Left ventricle myocardium inferior (tissue), 1 donor: ENCODE results near the gene TSPAN9. TPM values are rescaled to one million over a fixed set of nuclear protein-coding genes. Genes with fewer than 3 reads are reported as not detected.

Source experiments
- DNase-seq: peaks from one replicate; pipeline ENCODE4 v3.0.0-alpha.2; 2020
- H3K27ac ChIP-seq: fragments of 200-600 bp; replicated peaks from 2 replicates; pipeline ENCODE4 v1.8.0; 2021
- H3K27me3 ChIP-seq: fragments of 200-600 bp; 2 replicates; pipeline ENCODE4 v1.8.0; 2021; ENCODE audit warnings: low read depth
- H3K36me3 ChIP-seq: fragments of 200-600 bp; 2 replicates; pipeline ENCODE4 v1.8.0; 2021
- H3K4me1 ChIP-seq: fragments of 200-600 bp; 2 replicates; pipeline ENCODE4 v1.8.0; 2021
- H3K4me3 ChIP-seq: fragments of 200-600 bp; 2 replicates; pipeline ENCODE4 v1.8.0; 2021; ENCODE audit warnings: mild to moderate bottlenecking, moderate library complexity
- H3K9me3 ChIP-seq: fragments of 200-600 bp; replicated peaks from 2 replicates; pipeline ENCODE4 v1.8.0; 2021
- intact Hi-C: fragments of 100-400 bp; cut with micrococcal nuclease; formaldehyde crosslinking; loops from one replicate; pipeline ENCODE4 v1.11.0; 2022
- total RNA-seq: library from RNA; stranded (reverse); fragmentation: NEBNext Ultra II Directional; extraction: Animal tissue kit (Norgen Biotek cat#: 25700); gene quantifications from one replicate; pipeline ENCODE4 v1.2.1, GENCODE V29; 2021
- TF ChIP-seq, protein P1 (sequence below): fragments of 200-600 bp; IDR thresholded peaks from 2 replicates; pipeline ENCODE4 v1.8.0; 2021; ENCODE audit warnings: antibody characterized with exemption, mild to moderate bottlenecking, borderline replicate concordance
- donor health status: DM: no; HTN: yes; CAD: no; lungs with severe emphysema.

The TSPAN9 gene
- total RNA-seq, 1 donor from 2014 or later, result 305 TPM

DNA sequence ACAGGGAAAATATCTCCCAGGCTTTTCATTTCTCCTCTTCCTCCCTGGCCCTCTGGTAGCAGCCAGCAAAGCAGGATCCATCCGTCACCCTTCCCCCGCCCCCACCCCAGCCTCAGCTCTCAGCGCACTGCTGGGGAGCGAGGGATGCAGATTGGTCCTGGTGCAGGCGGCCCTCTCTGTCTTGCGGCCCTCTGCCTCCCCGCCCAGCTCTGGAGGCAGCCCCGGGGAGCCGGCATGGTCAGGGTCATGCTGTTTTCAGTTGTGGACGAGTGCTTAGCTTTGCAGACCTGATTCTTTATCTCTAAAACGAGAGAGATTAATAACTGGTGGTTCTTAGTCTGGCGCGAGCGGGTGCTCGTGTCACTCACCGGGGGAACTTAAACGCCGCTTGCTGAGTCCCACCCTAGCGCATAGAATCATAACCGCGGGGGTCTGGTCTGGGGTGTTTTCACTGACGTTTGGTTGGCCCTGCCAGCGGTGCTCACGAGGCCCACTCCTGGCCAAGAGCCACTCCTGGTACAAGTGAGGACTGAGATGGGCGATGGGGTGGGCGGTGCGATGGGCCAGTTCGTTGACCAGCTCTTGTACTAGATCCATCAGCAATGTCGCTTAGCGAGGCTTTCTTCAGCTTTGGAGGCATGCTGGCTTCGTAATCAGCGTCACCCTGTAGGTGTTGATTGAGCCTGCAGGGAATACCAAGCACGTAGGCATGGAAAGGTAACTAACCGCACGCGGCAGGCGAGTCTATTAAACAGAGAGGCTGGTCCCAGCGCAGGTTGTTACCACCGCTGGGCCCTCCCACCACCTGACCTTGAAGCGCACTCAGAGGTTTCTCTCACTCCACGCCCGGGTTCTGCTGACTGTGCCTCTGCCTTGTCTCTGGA, 95.2 kb downstream of the TSPAN9 start:
- Histone ChIP-seq H3K9me3 (no peaks in the 10 kb centered on the region), H3K27ac (no peak overlapping the region), H3K36me3 (no peaks in the 10 kb centered on the region), H3K4me3 (no peak overlapping the region), H3K4me1 (peaks cover 66% of the 10 kb centered on the region), H3K27me3 (no peaks in the 10 kb centered on the region)
- intact Hi-C loops, result no loop called here
- DNase-seq, result no peak
- TF ChIP-seq, protein P1, sequence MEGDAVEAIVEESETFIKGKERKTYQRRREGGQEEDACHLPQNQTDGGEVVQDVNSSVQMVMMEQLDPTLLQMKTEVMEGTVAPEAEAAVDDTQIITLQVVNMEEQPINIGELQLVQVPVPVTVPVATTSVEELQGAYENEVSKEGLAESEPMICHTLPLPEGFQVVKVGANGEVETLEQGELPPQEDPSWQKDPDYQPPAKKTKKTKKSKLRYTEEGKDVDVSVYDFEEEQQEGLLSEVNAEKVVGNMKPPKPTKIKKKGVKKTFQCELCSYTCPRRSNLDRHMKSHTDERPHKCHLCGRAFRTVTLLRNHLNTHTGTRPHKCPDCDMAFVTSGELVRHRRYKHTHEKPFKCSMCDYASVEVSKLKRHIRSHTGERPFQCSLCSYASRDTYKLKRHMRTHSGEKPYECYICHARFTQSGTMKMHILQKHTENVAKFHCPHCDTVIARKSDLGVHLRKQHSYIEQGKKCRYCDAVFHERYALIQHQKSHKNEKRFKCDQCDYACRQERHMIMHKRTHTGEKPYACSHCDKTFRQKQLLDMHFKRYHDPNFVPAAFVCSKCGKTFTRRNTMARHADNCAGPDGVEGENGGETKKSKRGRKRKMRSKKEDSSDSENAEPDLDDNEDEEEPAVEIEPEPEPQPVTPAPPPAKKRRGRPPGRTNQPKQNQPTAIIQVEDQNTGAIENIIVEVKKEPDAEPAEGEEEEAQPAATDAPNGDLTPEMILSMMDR, result no peak

DNA sequence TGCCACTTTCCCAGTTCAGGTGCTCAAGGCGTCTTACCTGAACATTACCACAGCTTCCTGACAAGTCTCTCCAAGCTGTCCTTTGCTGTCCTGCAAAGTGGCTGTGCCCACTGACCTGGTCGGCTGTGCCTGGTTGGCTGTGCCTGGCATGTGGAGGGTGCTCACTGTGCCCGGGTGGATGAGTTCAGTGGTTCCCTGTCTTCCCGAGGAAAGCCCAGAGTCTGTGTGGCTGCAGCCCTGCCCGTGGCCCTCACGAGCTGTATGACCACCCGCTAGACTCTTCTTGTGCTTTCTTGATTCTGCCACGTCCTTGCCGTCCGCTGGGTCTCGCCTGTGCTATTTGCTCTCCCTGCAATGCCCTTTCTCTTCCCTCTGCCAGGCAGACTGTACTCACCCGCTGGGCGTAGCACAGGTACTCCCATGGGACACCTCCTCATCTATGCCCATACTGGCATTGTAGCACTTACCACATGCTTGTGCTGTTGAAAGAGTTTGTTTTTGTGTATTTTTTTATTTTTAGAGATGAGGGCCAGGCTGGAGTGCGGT, 95.9 kb downstream of the TSPAN9 start:
- no peak overlapping the region for H3K4me3 ChIP-seq
- no peaks in the 10 kb centered on the region for H3K9me3 ChIP-seq
- H3K27ac ChIP-seq, result no peak overlapping the region
- H3K4me1 ChIP-seq, result peaks cover 68% of the 10 kb centered on the region
- TF ChIP-seq, protein P1, result no peak
- DNase-seq, result no peak
- H3K27me3 ChIP-seq, result no peaks in the 10 kb centered on the region
- H3K36me3 ChIP-seq, result no peaks in the 10 kb centered on the region
- intact Hi-C loops, result no loop called here

DNA sequence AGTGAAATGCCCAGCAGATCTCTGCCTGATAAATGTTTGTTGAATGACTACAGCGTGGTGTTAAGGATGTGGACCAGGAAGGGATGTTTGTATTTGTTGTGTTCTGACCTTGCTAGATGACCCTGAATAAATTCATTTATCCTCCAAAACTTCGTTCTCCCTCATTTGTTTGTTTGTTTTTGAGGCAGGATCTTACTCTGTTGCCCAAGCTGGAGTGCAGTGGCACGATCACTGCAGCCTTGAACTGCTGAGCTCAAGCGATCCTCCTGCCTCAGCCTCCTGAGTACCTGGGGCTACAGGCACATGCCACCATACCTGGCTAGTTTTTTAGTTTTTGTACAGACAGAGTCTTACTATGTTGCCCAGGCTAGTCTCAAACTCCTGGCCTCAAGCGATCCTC, 96.7 kb downstream of the TSPAN9 start:
- TF ChIP-seq, protein P1, result no peak
- Histone ChIP-seq H3K36me3 (no peaks in the 10 kb centered on the region), H3K4me3 (no peak overlapping the region), H3K27ac (no peak overlapping the region), H3K9me3 (no peaks in the 10 kb centered on the region), H3K4me1 (peaks cover 68% of the 10 kb centered on the region), H3K27me3 (no peaks in the 10 kb centered on the region)
- intact Hi-C loops, result no loop called here
- DNase-seq, result no peak

DNA sequence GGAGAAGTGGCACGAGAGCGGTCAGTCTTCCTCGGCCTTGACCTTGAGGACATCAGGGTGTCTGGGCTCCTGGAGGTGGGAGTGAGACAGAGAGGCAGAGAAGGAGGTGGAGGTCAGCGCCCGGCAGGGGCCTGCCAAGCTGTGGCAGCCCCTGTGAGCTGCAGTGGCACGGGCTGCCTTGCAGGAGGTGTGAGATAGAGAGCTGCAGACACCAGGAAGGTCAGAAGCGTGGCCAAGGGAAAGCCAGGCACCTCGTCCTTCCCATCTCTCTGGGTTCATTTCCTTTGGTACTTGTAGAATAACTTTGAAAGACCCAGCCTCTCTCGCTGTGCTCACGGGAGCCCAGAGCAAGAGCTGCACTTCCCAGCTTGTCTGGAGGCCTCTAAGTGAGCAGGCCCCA, 98.1 kb downstream of the TSPAN9 start:
- no peaks in the 10 kb centered on the region for H3K9me3 ChIP-seq
- H3K4me1 ChIP-seq, result peaks cover 76% of the 10 kb centered on the region
- no peaks in the 10 kb centered on the region for H3K27me3 ChIP-seq
- no peaks in the 10 kb centered on the region for H3K36me3 ChIP-seq
- TF ChIP-seq, protein P1, result no peak
- intact Hi-C loops, result no loop called here
- H3K27ac ChIP-seq, result peak overlapping the region; percentile 36
- no peak for DNase-seq
- no peak overlapping the region for H3K4me3 ChIP-seq

DNA sequence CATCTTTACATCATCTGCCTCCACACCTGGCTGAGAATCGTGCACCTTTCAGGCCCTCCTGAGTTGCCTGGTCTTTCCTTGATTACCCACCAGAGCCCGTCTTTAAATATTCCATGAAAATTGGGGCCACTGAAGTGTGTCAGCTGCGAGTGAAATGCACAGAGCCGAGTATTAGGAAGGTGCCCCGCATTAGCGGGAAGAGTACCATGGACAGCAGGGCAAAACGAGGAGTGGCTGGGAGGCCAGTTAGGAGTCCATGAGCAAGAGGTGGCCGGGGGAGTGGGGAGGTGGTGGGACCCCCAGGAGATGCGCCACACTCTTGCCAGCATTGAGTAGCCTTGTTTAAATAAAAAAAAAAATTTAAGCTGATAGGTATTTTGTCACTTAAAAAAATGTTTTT, 99.6 kb downstream of the TSPAN9 start:
- no peak for DNase-seq
- intact Hi-C loops, result no loop called here
- Histone ChIP-seq H3K9me3 (no peaks in the 10 kb centered on the region), H3K27me3 (no peaks in the 10 kb centered on the region), H3K4me3 (no peak overlapping the region), H3K27ac (no peak overlapping the region), H3K36me3 (no peaks in the 10 kb centered on the region), H3K4me1 (peaks cover 81% of the 10 kb centered on the region)
- TF ChIP-seq, protein P1, result no peak
